Activated T-cell treated with anti-CD3 and anti-CD28 coated beads, Interleukin-2, amount 50 U/mL, for 24 hours (primary cell): Measurements from ENCODE around the gene ARID5A.

Experiments used
- DNase-seq: peaks from one replicate; pipeline ENCODE4 v3.0.0-alpha.2; 2020
- H3K27ac Mint-ChIP-seq: 2 replicates; pipeline ENCODE4 v1.8.0; 2020; ENCODE audit warnings: mild to moderate bottlenecking, mixed read lengths
- H3K27me3 Mint-ChIP-seq: 2 replicates; pipeline ENCODE4 v1.8.0; 2020; ENCODE audit warnings: mixed read lengths
- H3K36me3 Mint-ChIP-seq: 2 replicates; pipeline ENCODE4 v1.8.0; 2020; ENCODE audit warnings: low read depth, mixed read lengths
- H3K4me1 Mint-ChIP-seq: 2 replicates; pipeline ENCODE4 v1.8.0; 2020; ENCODE audit warnings: low read depth, mixed read lengths
- H3K4me3 Mint-ChIP-seq: 2 replicates; pipeline ENCODE4 v1.8.0; 2020; ENCODE audit warnings: mild to moderate bottlenecking, moderate library complexity, mixed read lengths
- H3K9me3 Mint-ChIP-seq: 2 replicates; pipeline ENCODE4 v1.8.0; 2020; ENCODE audit warnings: mixed read lengths

The ARID5A gene

GRCh38 chr2:96596596-96596995, 60.0 kb downstream of the ARID5A start:
- peaks cover 41% of the 10 kb centered on the region for H3K4me1 Mint-ChIP-seq
- peaks cover 94% of the 10 kb centered on the region for H3K36me3 Mint-ChIP-seq
- H3K9me3 Mint-ChIP-seq = no peaks in the 10 kb centered on the region
- DNase-seq = no peak
- H3K27ac Mint-ChIP-seq = peak overlapping the region; percentile 69
- H3K27me3 Mint-ChIP-seq = no peaks in the 10 kb centered on the region
- H3K4me3 Mint-ChIP-seq = no peak overlapping the region

DNA sequence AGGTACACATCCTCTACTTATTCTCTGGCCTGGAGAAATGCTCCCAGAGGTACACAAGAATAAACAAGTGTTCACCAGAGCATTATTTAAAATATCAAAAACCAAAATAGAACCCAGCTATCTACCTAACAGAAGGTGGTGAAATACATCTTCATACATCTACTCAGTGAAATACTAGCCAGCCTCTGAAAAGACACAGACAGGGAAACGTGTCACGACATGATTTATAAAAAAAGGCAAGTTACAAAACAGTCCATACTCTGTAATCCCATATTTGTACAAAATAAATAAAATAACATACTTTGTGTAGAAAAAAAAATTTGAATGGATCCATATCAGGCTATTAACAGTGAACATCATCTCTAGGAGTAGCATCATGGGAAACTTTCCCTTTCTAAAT, 63.4 kb downstream of the ARID5A start:
- Mint-ChIP-seq H3K4me1 (peaks cover 27% of the 10 kb centered on the region), H3K27ac (peak overlapping the region; percentile 33), H3K4me3 (no peak overlapping the region), H3K9me3 (no peaks in the 10 kb centered on the region), H3K36me3 (peaks cover 92% of the 10 kb centered on the region), H3K27me3 (no peaks in the 10 kb centered on the region)
- DNase-seq = no peak

GRCh38 chr2:96601382-96602292, 65.1 kb downstream of the ARID5A start:
- H3K4me3 Mint-ChIP-seq = no peak overlapping the region

More at GRCh38 chr2:96601382-96602292, 65.1 kb downstream of the ARID5A start:
- Mint-ChIP-seq H3K9me3 (no peaks in the 10 kb centered on the region), H3K27ac (peak overlapping the region; percentile 86), H3K36me3 (peaks cover 94% of the 10 kb centered on the region), H3K4me1 (peaks cover 18% of the 10 kb centered on the region), H3K27me3 (no peaks in the 10 kb centered on the region)
- DNase-seq = no peak
